Liver (tissue), 9 donors: ENCODE measurements around the gene CFAP251. TPM values are rescaled to one million over a fixed set of nuclear protein-coding genes. Genes with fewer than 3 reads are reported as not detected.
"Not testable (repeated sequence)": the region's sequence is repeated elsewhere in the genome, so short reads cannot be mapped to it uniquely, and the experiment has no call there.

ENCODE experiments used
- DNase-seq: peaks from one replicate; pipeline ENCODE4 v3.0.0-alpha.2; 2017; ENCODE audit warnings: low spot score
- H3K27ac ChIP-seq, 2 donors: one replicate each; pipeline ENCODE4 v1.7.0; 2013; ENCODE audit warnings: inconsistent platforms in 2 of 2, low read length in 2 of 2, control low read depth in 1 of 2, low read depth in 1 of 2, mild to moderate bottlenecking in 1 of 2
- H3K27me3 ChIP-seq, 4 donors: one replicate each; pipeline versions ENCODE4 v1.6.1 to v1.7.0; 2013; ENCODE audit warnings: low read length in 3 of 4, inconsistent platforms in 1 of 4, mild to moderate bottlenecking in 1 of 4, moderate library complexity in 1 of 4; ENCODE audit not compliant: control insufficient read depth in 4 of 4, insufficient read depth in 4 of 4
- H3K36me3 ChIP-seq, 4 donors: one replicate each; pipeline versions ENCODE4 v1.6.1 to v1.7.0; 2013; ENCODE audit warnings: low read length in 3 of 4, mild to moderate bottlenecking in 3 of 4, low read depth in 1 of 4, moderate library complexity in 1 of 4; ENCODE audit not compliant: control insufficient read depth in 4 of 4, insufficient read depth in 3 of 4
- H3K4me1 ChIP-seq, 4 donors: one replicate each; pipeline versions ENCODE4 v1.6.1 to v1.7.0; 2013; ENCODE audit warnings: low read length in 3 of 4, mild to moderate bottlenecking in 3 of 4, moderate library complexity in 1 of 4; ENCODE audit not compliant: control insufficient read depth in 4 of 4, insufficient read depth in 4 of 4
- H3K4me3 ChIP-seq, 3 donors: one replicate each; pipeline versions ENCODE4 v1.6.1 to v1.7.0; 2013; ENCODE audit warnings: low read length in 3 of 3, control low read depth in 1 of 3, low read depth in 1 of 3, mild to moderate bottlenecking in 1 of 3
- H3K9ac ChIP-seq, 2 donors: one replicate each; pipeline ENCODE4 v1.7.0; 2013; ENCODE audit warnings: low read length in 2 of 2, mild to moderate bottlenecking in 2 of 2, moderate library complexity in 2 of 2, control low read depth in 1 of 2, low read depth in 1 of 2
- H3K9me3 ChIP-seq, 4 donors: one replicate each; pipeline versions ENCODE4 v1.6.1 to v1.7.0; 2013; ENCODE audit warnings: low read length in 3 of 4; ENCODE audit not compliant: control insufficient read depth in 4 of 4
- ATF3 ChIP-seq: IDR thresholded peaks from 2 replicates; pipeline ENCODE4 v1.6.1; 2016; ENCODE audit warnings: antibody characterized with exemption
- CTCF ChIP-seq: fragments of 150-350 bp; IDR thresholded peaks from 2 replicates; pipeline ENCODE4 v1.5.1; 2017; ENCODE audit warnings: improper control_type of control experiment, low read depth, low read length; ENCODE audit not compliant: missing input control
- EGR1 ChIP-seq, 2 donors: IDR thresholded peaks; 2 replicates each; pipeline ENCODE4 v1.6.1; 2016 to 2018; ENCODE audit warnings: antibody characterized with exemption in 2 of 2, low read depth in 2 of 2
- FOXA1 ChIP-seq: IDR thresholded peaks from 2 replicates; pipeline ENCODE4 v1.6.1; 2016; ENCODE audit warnings: antibody characterized with exemption
- GABPA ChIP-seq, 2 donors: IDR thresholded peaks in 1 of 2; conservative IDR thresholded peaks in 1 of 2; 2 replicates each; pipeline ENCODE4 v1.6.1; 2016; ENCODE audit warnings: antibody characterized with exemption in 2 of 2, mild to moderate bottlenecking in 1 of 2, moderate library complexity in 1 of 2
- HNF4A ChIP-seq, 2 donors: conservative IDR thresholded peaks; 2 replicates each; pipeline ENCODE4 v1.6.1; 2016; ENCODE audit warnings: antibody characterized with exemption in 2 of 2, mild to moderate bottlenecking in 2 of 2
- HNF4G ChIP-seq: IDR thresholded peaks from 2 replicates; pipeline ENCODE4 v1.6.1; 2016; ENCODE audit warnings: antibody characterized with exemption
- JUND ChIP-seq, 2 donors: IDR thresholded peaks; 2 replicates each; pipeline ENCODE4 v1.6.1; 2016; ENCODE audit warnings: antibody characterized with exemption in 2 of 2
- RAD21 ChIP-seq, 2 donors: IDR thresholded peaks; 2 replicates each; pipeline ENCODE4 v1.6.1; 2016; ENCODE audit warnings: antibody characterized with exemption in 2 of 2, mild to moderate bottlenecking in 2 of 2
- REST ChIP-seq: IDR thresholded peaks from 2 replicates; pipeline ENCODE4 v1.6.1; 2016; ENCODE audit warnings: antibody characterized with exemption, mild to moderate bottlenecking
- RXRA ChIP-seq, 2 donors: IDR thresholded peaks; 2 replicates each; pipeline ENCODE4 v1.6.1; 2017 to 2018; ENCODE audit warnings: antibody characterized with exemption in 2 of 2, mild to moderate bottlenecking in 1 of 2
- SP1 ChIP-seq: IDR thresholded peaks from 2 replicates; pipeline ENCODE4 v1.6.1; 2018; ENCODE audit warnings: antibody characterized with exemption, mild to moderate bottlenecking
- ZBTB33 ChIP-seq: IDR thresholded peaks from 2 replicates; pipeline ENCODE4 v1.6.1; 2016; ENCODE audit warnings: antibody characterized with exemption
- WGBS: extraction: QIAGEN DNeasy Blood & Tissue Kit; methylation state at CpG from one replicate; pipeline ENCODE4 v1.1.7; 2013; 5-methylcytosine and 5-hydroxymethylcytosine counted together
- polyA plus RNA-seq, 2 donors: library from polyadenylated mRNA; stranded (reverse) in 1 of 2; unstranded in 1 of 2; fragments of 200-250 nt in 1 of 2; fragments of >200 nt in 1 of 2; fragmentation: Nextera tagmentation in 1 of 2; extraction: Ambion mirVana in 1 of 2; gene quantifications; one replicate each; pipeline versions ENCODE4 v1.2.1 to v1.2.3, GENCODE V29; 2013 to 2015
- total RNA-seq, 2 donors: library from RNA; depleted of rRNA; stranded (reverse); fragments of >200 nt; gene quantifications; one replicate each; pipeline ENCODE4 v1.2.3, GENCODE V29; 2014
- donor health status: healthy.
- donor health status: healthy.
- donor health status: healthy.
- donor health status: healthy.
- donor health status: healthy.

The CFAP251 gene
- total and polyA plus RNA-seq, 4 donors: 1.6 to 4.0 (median 2.0) TPM

- Histone ChIP-seq H3K4me3 (no peak overlapping the region), H3K9ac (no peak overlapping the region), H3K36me3 (peaks cover 0 to 2% (median 0%) of the 10 kb centered on the region in 4 donors), H3K9me3 (no peaks in the 10 kb centered on the region), H3K27ac (no peak overlapping the region), H3K27me3 (no peaks in the 10 kb centered on the region), H3K4me1 (no peaks in the 10 kb centered on the region)
- no peak for TF ChIP-seq HNF4G
- no peak for TF ChIP-seq RAD21 (IDR thresholded peaks at IDR 0.05)
- no peak for TF ChIP-seq EGR1 (IDR thresholded peaks at IDR 0.05; ENCODE audit: low read depth in 2 of 2)
- TF ChIP-seq RXRA (IDR thresholded peaks at IDR 0.05): no peak
- no peak for TF ChIP-seq GABPA (IDR thresholded peaks at IDR 0.05 in 1 of 2, conservative IDR thresholded peaks at IDR 0.05 in 1 of 2)
- TF ChIP-seq CTCF: no peak
- TF ChIP-seq REST: no peak
- no peak for TF ChIP-seq ZBTB33
- no peak for TF ChIP-seq SP1
- TF ChIP-seq FOXA1: no peak
- no peak for TF ChIP-seq HNF4A (conservative IDR thresholded peaks at IDR 0.05)
- TF ChIP-seq JUND (IDR thresholded peaks at IDR 0.05): no peak
- TF ChIP-seq ATF3: no peak
- 89% methylated on average over 14 of the region's 14 CpGs for WGBS
- no peak for DNase-seq
Measured at GRCh38 chr12:121986489-121987245, 68.3 kb downstream of the CFAP251 start.

GRCh38 chr12:121988519-121988918 lies 70.1 kb downstream of the CFAP251 start:
- DNase-seq, H3K9ac ChIP-seq, H3K4me3 ChIP-seq, H3K36me3 ChIP-seq, H3K4me1 ChIP-seq, H3K27me3 ChIP-seq, H3K9me3 ChIP-seq, H3K27ac ChIP-seq: not testable (repeated sequence)
- WGBS: 95% methylated on average over 10 of the region's 10 CpGs
